NCI-H524 treated with DMSO at 0.1 percent for 48 hours (cell line): ENCODE measurements around the gene TMSB4X.
"Not testable (repeated sequence)": the region's sequence is repeated elsewhere in the genome, so short reads cannot be mapped to it uniquely, and the experiment has no call there.

ENCODE experiments used
- DNase-seq: peaks from one replicate; lab custom pipeline; 2025; lab: John Stamatoyannopoulos, UW

The TMSB4X gene

GRCh38 chrX:12976819-12977732 lies 2.2 kb downstream of the TMSB4X start:
- DNase-seq, result not testable (repeated sequence)

GRCh38 chrX:12977761-12978204 lies 2.9 kb downstream of the TMSB4X start:
- DNase-seq, result no peak

DNA sequence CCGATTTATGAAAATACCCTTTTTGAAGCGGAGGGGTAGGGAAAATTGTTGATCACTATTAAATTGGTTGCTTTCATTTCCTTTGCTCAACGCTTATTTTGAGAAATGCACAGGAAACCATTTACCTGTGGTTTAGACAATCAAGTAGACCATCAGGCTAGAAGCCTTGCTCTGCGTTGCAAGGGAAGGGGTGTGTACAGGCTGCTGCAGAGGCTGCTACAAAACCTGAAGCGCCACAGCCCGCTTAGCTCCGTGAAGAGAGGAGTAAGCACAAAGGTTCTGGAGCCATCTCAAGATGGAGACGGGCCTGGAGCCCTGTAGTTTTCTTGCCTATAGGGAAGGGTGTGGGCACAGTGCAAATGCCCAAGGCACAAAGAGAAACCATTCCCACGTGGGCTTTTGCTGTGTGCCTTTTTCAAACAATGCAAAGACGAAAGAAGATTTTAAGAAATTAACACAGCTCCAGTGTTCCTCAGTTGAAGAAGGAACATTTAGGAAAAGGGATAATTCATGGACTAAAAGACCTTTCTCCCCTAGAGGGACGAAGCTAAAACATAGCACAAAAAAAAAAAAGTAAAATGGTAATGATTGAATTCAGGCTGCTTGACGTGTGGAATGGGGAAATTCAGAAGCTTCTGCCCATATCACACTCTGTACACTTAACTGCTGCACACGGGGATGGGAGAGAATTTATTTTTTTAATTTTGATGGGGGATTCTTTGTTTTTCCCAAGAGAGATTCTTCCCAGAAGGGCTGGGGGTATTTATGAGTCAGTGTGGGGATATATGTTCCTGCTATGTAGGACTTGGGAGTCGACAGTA lies 3.5 kb downstream of the TMSB4X start:
- DNase-seq, result no peak

GRCh38 chrX:12979026-12979607 lies 4.2 kb downstream of the TMSB4X start:
- DNase-seq, result no peak

- DNase-seq, result no peak
Measured at GRCh38 chrX:12979616-12980015, 4.7 kb downstream of the TMSB4X start.

DNA sequence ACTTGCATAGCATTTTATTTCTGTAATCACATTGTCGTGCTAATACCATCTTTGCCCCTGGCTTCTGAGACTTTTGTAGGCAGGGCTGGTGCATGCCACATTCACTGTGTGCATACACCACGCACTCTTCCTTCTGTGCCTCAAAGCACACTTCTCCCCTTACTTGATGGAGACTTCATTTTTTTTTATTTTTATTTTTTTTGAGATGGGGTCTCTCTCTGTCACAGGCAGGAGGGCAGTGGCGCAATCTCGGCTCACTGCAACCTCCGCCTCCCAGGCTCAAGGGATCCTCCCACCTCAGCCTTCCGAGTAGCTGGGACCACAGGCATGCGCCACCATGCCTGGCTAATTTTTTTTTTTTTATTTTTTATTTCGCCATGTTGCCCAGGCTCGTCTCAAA lies 5.1 kb downstream of the TMSB4X start:
- not testable (repeated sequence) for DNase-seq

GRCh38 chrX:12981880-12982279 lies 7.0 kb downstream of the TMSB4X start:
- DNase-seq, result no peak

DNA sequence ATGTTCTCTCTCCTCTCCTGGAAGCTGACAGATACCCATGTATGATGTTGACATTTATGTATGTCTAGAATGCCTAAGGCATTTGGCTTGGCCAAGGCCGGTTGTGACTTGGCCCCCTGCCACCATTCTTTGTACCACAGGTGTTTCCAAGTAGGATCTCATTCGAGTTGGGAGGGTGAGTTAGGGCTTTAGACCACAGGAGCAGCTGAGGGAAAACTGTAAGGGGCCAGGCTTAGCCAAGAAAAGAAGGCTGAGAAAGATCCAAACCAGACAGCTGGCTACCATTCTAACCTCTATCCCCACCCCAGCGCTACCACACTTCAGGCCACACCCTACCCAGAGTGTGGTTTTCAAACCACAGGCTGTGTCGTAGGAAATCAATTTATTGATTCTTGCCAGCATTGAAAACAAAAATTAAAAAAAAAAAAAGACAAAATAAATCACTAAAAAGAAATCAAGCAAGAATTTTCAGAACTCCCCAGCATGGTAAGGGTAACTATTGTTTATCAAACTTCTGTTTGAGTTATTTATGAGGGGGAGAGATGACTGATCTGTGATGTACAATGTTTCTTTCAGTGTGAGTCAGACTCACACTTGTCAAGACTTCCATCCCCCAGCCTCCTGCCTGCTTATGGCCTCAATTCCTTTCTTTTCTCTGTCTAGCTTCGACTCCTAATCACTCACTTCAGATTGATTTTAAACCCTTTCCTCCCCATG lies 9.9 kb downstream of the TMSB4X start:
- DNase-seq, result no peak

GRCh38 chrX:12985331-12985730 lies 10.4 kb downstream of the TMSB4X start:
- no peak for DNase-seq

- DNase-seq, result no peak
Measured at GRCh38 chrX:12986164-12986779, 11.4 kb downstream of the TMSB4X start.

- no peak for DNase-seq
Measured at GRCh38 chrX:12986886-12987285, 12.0 kb downstream of the TMSB4X start.

DNA sequence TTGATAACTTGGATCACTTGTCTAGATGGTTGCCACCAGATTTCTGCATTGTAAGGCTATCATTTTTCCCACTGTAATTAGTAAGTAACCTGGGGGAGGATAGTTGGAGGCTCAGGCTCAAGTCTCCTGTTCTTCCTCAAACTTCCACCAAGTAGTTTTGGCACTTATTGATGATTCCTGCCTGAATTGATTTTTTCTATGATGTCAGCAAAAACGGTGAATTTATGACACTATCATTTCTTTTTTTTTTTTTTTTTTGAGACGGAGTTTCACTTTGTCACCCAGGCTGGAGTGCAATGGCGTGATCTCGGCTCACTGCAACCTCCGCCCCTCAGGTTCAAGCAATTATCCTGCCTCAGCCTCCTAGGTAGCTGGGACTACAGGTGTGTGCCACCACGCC lies 12.4 kb downstream of the TMSB4X start:
- DNase-seq, result no peak

- no peak for DNase-seq
Measured at GRCh38 chrX:12987900-12988594, 13.1 kb downstream of the TMSB4X start.

GRCh38 chrX:12988797-12989196 lies 13.9 kb downstream of the TMSB4X start:
- no peak for DNase-seq

- DNase-seq, result no peak
Measured at GRCh38 chrX:12989461-12989860, 14.6 kb downstream of the TMSB4X start.

DNA sequence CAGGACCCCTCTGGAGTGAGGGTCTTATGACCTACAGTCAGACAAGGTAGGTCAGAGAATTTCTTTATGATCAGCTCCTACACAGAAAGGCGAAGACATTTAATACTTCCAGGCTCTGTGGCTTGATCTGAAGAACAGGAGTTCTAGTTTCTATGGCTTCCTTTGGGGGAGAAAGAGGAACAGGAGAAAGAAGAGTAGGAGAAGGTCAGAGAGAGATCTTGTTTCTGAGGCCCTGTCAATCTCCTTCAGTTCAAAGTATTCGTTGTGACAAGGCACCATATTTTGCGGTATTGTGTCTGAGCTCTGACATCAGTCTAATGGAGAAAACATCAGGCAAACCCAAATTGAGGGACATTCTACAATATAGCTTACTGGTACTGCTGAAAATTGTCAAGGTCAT lies 16.7 kb downstream of the TMSB4X start:
- DNase-seq, result no peak

DNA sequence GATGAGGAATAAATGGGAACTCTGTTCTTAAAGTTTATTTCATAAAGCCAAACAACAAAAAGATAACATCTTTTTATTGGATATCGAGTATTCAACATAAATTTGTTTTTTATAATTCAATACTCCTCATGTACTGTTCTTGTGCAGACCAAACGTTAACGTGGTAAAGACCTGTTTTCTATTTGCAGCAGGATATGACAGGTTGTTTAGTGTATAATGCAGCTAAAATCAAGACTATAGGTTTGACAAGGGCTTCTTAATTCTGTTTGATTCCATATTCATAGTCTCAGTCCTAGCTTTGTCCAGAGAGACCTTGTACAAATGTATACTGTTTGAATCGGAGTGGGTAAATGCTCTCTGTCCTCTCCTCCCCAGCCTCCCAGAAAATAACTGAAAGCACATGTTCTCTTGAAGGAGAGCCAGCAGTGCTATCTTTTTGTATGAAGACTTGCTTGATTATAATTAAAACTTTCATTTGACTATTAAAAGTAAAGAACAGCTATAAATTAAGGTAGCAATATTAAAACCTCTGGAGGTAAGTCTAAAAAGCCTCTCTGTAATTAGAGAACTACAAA lies 17.7 kb downstream of the TMSB4X start:
- DNase-seq, result no peak

DNA sequence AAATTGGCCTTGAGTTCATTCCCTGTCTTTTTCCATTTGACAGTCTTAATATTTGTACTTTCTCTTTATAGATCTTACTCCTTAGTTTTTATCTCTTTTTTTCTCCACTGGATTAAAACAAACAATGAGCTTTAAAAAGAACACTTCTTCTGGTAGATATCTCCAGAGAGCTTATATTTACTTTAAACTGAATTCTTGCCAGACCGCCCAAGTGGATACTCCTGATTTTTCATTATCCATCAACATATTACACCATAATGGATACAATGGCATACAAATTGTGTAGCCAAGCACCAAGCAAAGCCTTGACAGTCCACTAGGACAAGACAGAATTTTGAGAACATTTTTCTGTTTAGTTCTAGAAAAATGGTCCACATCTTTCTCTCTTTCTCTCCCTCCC lies 18.9 kb downstream of the TMSB4X start:
- no peak for DNase-seq

DNA sequence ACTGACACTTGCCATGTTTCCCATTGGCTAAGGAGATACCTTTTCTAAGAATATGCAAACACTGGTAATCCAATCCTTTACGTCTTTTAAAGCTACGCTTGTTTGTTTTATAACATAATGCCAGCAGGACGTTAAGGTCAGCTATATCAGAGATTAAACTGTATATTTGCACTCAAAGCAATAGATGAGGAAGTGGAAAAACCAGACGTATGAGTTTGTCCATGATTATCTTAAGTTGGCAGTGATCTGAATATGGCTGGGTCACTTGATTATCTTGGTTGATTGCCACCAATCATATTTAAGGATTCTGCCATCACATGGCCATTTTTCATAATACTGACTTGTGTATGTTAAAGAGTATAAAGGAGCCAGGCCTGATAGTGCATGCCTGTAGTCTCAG lies 19.4 kb downstream of the TMSB4X start:
- no peak for DNase-seq

GRCh38 chrX:12996934-12997435 lies 22.1 kb downstream of the TMSB4X start:
- DNase-seq, result no peak
